Keratinocyte (primary cell): ENCODE measurements around the gene HOXA1. TPM values are rescaled to one million over a fixed set of nuclear protein-coding genes. Genes with fewer than 3 reads are reported as not detected.

ENCODE experiments used
- DNase-seq: peaks from one replicate; pipeline ENCODE4 v3.0.0-alpha.2; 2011; ENCODE audit warnings: low read depth, missing footprints, low spot score
- FAIRE-seq: peaks from 2 replicates; lab custom pipeline; 2011; peaks lifted over from hg19 to GRCh38; lab: Jason Lieb, UNC
- H2AFZ ChIP-seq: 2 replicates; pipeline ENCODE4 v1.6.0; 2012; ENCODE audit warnings: low read length, control low read depth, inconsistent platforms; ENCODE audit not compliant: control insufficient read depth
- H3K27ac ChIP-seq: 2 replicates; pipeline ENCODE4 v1.5.1; 2011; ENCODE audit warnings: low read length; ENCODE audit not compliant: control insufficient read depth, insufficient read depth
- H3K27me3 ChIP-seq: 3 replicates; pipeline ENCODE4 v1.6.0; 2011; ENCODE audit warnings: low read length; ENCODE audit not compliant: control insufficient read depth, insufficient read depth; ENCODE audit errors: extremely low read depth
- H3K36me3 ChIP-seq, 2 experiments: 2 replicates in 1 of 2; 3 replicates in 1 of 2; pipeline ENCODE4 v1.5.1; 2011; ENCODE audit warnings: low read length in 2 of 2, mild to moderate bottlenecking in 1 of 2; ENCODE audit not compliant: control insufficient read depth in 2 of 2, insufficient read depth in 2 of 2; ENCODE audit errors: extremely low read depth in 1 of 2
- H3K4me1 ChIP-seq: 3 replicates; pipeline ENCODE4 v1.5.1; 2011; ENCODE audit warnings: low read length; ENCODE audit not compliant: control insufficient read depth, insufficient read depth; ENCODE audit errors: extremely low read depth
- H3K4me2 ChIP-seq: 3 replicates; pipeline ENCODE4 v1.6.0; 2011; ENCODE audit warnings: low read depth, low read length; ENCODE audit not compliant: control insufficient read depth, insufficient read depth; ENCODE audit errors: extremely low read depth
- H3K4me3 ChIP-seq, 3 experiments: fragments of 200-600 bp in 1 of 3; sonication (generic) in 1 of 3; 2 replicates in 2 of 3; 3 replicates in 1 of 3; pipeline ENCODE4 v1.5.1; 2011 to 2016; ENCODE audit warnings: low read length in 3 of 3, mild to moderate bottlenecking in 3 of 3, control low read depth in 2 of 3, inconsistent platforms in 1 of 3, low read depth in 1 of 3, mixed read lengths in 1 of 3, mixed run types in 1 of 3, moderate library complexity in 1 of 3; ENCODE audit not compliant: control insufficient read depth in 2 of 3, insufficient read depth in 2 of 3; ENCODE audit errors: extremely low read depth in 1 of 3
- H3K79me2 ChIP-seq: 2 replicates; pipeline ENCODE4 v1.6.0; 2012; ENCODE audit warnings: low read length; ENCODE audit not compliant: control insufficient read depth, insufficient read depth
- H3K9ac ChIP-seq: 3 replicates; pipeline ENCODE4 v1.6.0; 2011; ENCODE audit warnings: low read length; ENCODE audit not compliant: control insufficient read depth, insufficient read depth; ENCODE audit errors: extremely low read depth
- H3K9me1 ChIP-seq: 3 replicates; pipeline ENCODE4 v1.6.0; 2011; ENCODE audit warnings: low read length; ENCODE audit not compliant: control insufficient read depth, insufficient read depth; ENCODE audit errors: extremely low read depth
- H3K9me3 ChIP-seq: 2 replicates; pipeline ENCODE4 v1.5.1; 2012; ENCODE audit warnings: low read depth, low read length; ENCODE audit not compliant: control insufficient read depth
- H4K20me1 ChIP-seq: 3 replicates; pipeline ENCODE4 v1.6.0; 2011; ENCODE audit warnings: low read length; ENCODE audit not compliant: control insufficient read depth, insufficient read depth; ENCODE audit errors: extremely low read depth
- EZH2 ChIP-seq: IDR thresholded peaks from one replicate; pipeline ENCODE4 v1.6.1; 2012; ENCODE audit warnings: inconsistent platforms, mild to moderate bottlenecking, low read length, moderate library complexity
- dilution Hi-C: fragments of 300-500 bp; cut with MboI; formaldehyde crosslinking; loops from one replicate; pipeline ENCODE4 v1.7.0; 2020; ENCODE audit warnings: low sequenced_read_pairs; ENCODE audit not compliant: extremely low pct_ligation_motif_present
- polyA plus RNA-seq, 5 experiments: library from polyadenylated mRNA; depleted of rRNA in 3 of 5; stranded (reverse) in 3 of 5; stranded (forward) in 1 of 5; unstranded in 1 of 5; fragments of >200 nt; gene quantifications; 1 replicate in 1 of 5; 2 replicates in 3 of 5; 3 replicates in 1 of 5; pipeline versions ENCODE4 v1.2.1 to v1.2.3, GENCODE V29; 2011 to 2012; ENCODE audit warnings: missing spikeins in 2 of 5, low read depth in 1 of 5, low replicate concordance in 1 of 5
- TF ChIP-seq, protein P1 (sequence below), 3 experiments: IDR thresholded peaks in 1 of 3; conservative IDR thresholded peaks in 1 of 3; optimal IDR thresholded peaks in 1 of 3; 2 replicates in 2 of 3; 3 replicates in 1 of 3; pipeline versions ENCODE3 to v1.5.1; 2011; ENCODE audit warnings: low read length in 3 of 3, mild to moderate bottlenecking in 3 of 3, moderate library complexity in 2 of 3, control low read depth in 1 of 3, inconsistent platforms in 1 of 3; ENCODE audit not compliant: insufficient read depth in 2 of 3; ENCODE audit errors: extremely low read depth in 1 of 3

HOXA1 gene
- polyA plus RNA-seq, 1 donor (not counting 4 experiments of a cell fraction or from before 2014, with no cell fraction given) = 11.9 TPM

DNA sequence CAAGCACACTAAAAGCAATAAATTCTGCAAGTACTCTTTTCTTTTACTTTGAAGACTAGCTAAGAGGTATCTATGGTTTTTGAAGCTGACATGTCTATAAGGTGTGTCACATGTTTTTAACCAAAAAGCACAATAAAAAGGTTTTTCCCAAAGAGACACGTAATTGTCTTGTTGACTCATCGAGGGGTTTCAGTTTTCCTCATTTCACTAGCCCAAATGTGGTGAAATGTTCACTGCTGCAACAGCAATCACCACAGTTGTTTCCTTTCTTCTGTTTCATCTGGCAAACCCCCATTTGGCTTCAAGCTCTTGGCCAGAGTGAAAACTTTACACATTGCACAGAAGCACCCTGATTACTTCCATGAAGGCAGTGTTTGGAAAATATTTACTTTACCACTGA lies 38.6 kb upstream of the HOXA1 start:
- peak overlapping the region; percentile 45 for H3K9ac ChIP-seq
- peak overlapping the region; percentile 73 for H3K27ac ChIP-seq
- DNase-seq = no peak
- no peaks in the 10 kb centered on the region for H4K20me1 ChIP-seq
- no peak overlapping the region for H3K4me3 ChIP-seq
- dilution Hi-C loops = no loop called here
- no peaks in the 10 kb centered on the region for H3K27me3 ChIP-seq
- peaks cover 0 to 1% of the 10 kb centered on the region in 2 experiments for H3K36me3 ChIP-seq
- H3K9me3 ChIP-seq = no peaks in the 10 kb centered on the region
- peaks cover 44% of the 10 kb centered on the region for H3K4me1 ChIP-seq
- H2AFZ ChIP-seq = no peak overlapping the region
- H3K9me1 ChIP-seq = no peaks in the 10 kb centered on the region
- peaks cover 15% of the 10 kb centered on the region for H3K79me2 ChIP-seq
- FAIRE-seq = peak; percentile 81
- no peak for TF ChIP-seq EZH2
- TF ChIP-seq, protein P1, sequence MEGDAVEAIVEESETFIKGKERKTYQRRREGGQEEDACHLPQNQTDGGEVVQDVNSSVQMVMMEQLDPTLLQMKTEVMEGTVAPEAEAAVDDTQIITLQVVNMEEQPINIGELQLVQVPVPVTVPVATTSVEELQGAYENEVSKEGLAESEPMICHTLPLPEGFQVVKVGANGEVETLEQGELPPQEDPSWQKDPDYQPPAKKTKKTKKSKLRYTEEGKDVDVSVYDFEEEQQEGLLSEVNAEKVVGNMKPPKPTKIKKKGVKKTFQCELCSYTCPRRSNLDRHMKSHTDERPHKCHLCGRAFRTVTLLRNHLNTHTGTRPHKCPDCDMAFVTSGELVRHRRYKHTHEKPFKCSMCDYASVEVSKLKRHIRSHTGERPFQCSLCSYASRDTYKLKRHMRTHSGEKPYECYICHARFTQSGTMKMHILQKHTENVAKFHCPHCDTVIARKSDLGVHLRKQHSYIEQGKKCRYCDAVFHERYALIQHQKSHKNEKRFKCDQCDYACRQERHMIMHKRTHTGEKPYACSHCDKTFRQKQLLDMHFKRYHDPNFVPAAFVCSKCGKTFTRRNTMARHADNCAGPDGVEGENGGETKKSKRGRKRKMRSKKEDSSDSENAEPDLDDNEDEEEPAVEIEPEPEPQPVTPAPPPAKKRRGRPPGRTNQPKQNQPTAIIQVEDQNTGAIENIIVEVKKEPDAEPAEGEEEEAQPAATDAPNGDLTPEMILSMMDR (optimal IDR thresholded peaks at IDR 0.05 in 1 of 3, IDR thresholded peaks at IDR 0.05 in 1 of 3, conservative IDR thresholded peaks at IDR 0.05 in 1 of 3; ENCODE audit: extremely low read depth in 1 of 3, insufficient read depth in 2 of 3, low read length in 3 of 3) = no peak
- peak overlapping the region; percentile 47 for H3K4me2 ChIP-seq

DNA sequence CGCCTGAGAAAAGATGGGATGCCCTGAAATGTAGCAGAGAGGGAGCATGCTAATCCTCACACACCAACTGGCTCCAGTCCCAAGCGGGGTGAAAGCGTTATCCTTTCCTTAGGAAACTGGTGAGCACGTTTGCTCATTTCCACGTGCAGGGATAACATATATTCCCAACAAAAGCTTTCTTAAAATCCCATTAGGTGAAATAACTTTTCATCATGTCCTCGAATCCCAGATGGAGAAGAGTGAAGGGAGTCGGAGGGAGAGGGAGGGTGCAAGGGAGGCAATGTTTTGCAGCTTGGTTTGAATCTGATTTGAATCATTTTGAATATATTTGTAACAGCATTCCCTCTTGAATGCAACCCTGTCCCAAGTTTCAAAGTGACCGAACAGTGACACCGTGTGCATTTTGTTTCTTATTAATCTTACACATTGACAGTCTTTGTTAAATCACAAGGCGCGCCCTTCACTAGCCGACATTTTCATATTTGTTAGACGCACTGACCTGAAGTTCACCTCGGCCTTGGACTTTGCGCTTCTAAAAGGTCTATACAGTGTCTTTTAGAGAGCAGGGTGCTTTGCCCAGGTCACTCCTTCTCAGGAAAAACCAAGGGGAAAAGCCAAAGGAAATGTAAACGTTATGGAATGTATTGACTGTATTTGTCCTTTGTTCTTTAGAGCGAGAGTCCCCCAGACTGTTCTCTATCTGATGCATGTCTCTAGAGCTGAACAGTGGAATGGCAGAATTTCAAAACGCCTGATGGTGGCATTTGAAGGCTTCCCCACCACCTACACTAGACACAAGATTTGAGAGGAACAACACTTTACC lies 37.8 kb upstream of the HOXA1 start:
- Histone ChIP-seq H4K20me1 (no peaks in the 10 kb centered on the region), H3K27ac (peak overlapping the region; percentile 73), H3K4me1 (peaks cover 44% of the 10 kb centered on the region), H3K9me3 (no peaks in the 10 kb centered on the region), H3K36me3 (peaks cover 0 to under 1% of the 10 kb centered on the region in 2 experiments), H3K4me2 (peak overlapping the region; percentile 30), H3K9me1 (no peaks in the 10 kb centered on the region), H3K4me3 (no peak overlapping the region), H3K27me3 (no peaks in the 10 kb centered on the region), H3K9ac (peak overlapping the region; percentile 45), H2AFZ (no peak overlapping the region), H3K79me2 (peaks cover 13% of the 10 kb centered on the region)
- dilution Hi-C loops = no loop called here
- TF ChIP-seq EZH2 = no peak
- TF ChIP-seq, protein P1 (optimal IDR thresholded peaks at IDR 0.05 in 1 of 3, IDR thresholded peaks at IDR 0.05 in 1 of 3, conservative IDR thresholded peaks at IDR 0.05 in 1 of 3; ENCODE audit: extremely low read depth in 1 of 3, insufficient read depth in 2 of 3, low read length in 3 of 3) = no peak
- FAIRE-seq (no peak), DNase-seq (no peak)
